HG03520 (cell line): ENCODE measurements around the gene BCAP31.
"Not testable (repeated sequence)": the region's sequence is repeated elsewhere in the genome, so short reads cannot be mapped to it uniquely, and the experiment has no call there.

Experiments
- ATAC-seq: cut with Tn5 transposase; IDR thresholded peaks from one replicate; pipeline ENCODE4 v1.9.1; 2021; ENCODE audit warnings: mild to moderate bottlenecking, moderate library complexity; ENCODE audit not compliant: unreplicated experiment

The BCAP31 gene

GRCh38 chrX:153719238-153719637 lies 4.9 kb downstream of the BCAP31 start:
- no peak for ATAC-seq

GRCh38 chrX:153717445-153717844 lies 6.7 kb downstream of the BCAP31 start:
- no peak for ATAC-seq

GRCh38 chrX:153714256-153714655 lies 9.9 kb downstream of the BCAP31 start:
- ATAC-seq = no peak

- ATAC-seq = no peak
Observed at GRCh38 chrX:153709726-153710674, 14.2 kb downstream of the BCAP31 start.

- ATAC-seq = no peak
Observed at GRCh38 chrX:153708415-153708814, 15.8 kb downstream of the BCAP31 start.

GRCh38 chrX:153707406-153707805 lies 16.8 kb downstream of the BCAP31 start:
- ATAC-seq = no peak

GRCh38 chrX:153706799-153707198 lies 17.4 kb downstream of the BCAP31 start:
- no peak for ATAC-seq

GRCh38 chrX:153705403-153706060 lies 18.7 kb downstream of the BCAP31 start:
- ATAC-seq = not testable (repeated sequence)

- not testable (repeated sequence) for ATAC-seq
Observed at GRCh38 chrX:153704631-153705402, 19.4 kb downstream of the BCAP31 start.

- no peak for ATAC-seq
Observed at GRCh38 chrX:153704021-153704526, 20.1 kb downstream of the BCAP31 start.

- no peak for ATAC-seq
Observed at GRCh38 chrX:153703036-153703370, 21.2 kb downstream of the BCAP31 start.

- no peak for ATAC-seq
Observed at GRCh38 chrX:153702336-153703035, 21.7 kb downstream of the BCAP31 start.

- ATAC-seq = no peak
Observed at GRCh38 chrX:153701706-153702105, 22.5 kb downstream of the BCAP31 start.

- ATAC-seq = no peak
Observed at GRCh38 chrX:153700967-153701366, 23.2 kb downstream of the BCAP31 start.

- no peak for ATAC-seq
Observed at GRCh38 chrX:153700376-153700945, 23.7 kb downstream of the BCAP31 start.

GRCh38 chrX:153699784-153700371 lies 24.3 kb downstream of the BCAP31 start:
- ATAC-seq = not testable (repeated sequence)

- ATAC-seq = not testable (repeated sequence)
Observed at GRCh38 chrX:153699210-153699783, 24.9 kb downstream of the BCAP31 start.

- no peak for ATAC-seq
Observed at GRCh38 chrX:153697924-153698865, 26.0 kb downstream of the BCAP31 start.
